ENCODE measurements around the gene SLC24A4.
"Not testable (repeated sequence)": the region's sequence is repeated elsewhere in the genome, so short reads cannot be mapped to it uniquely, and the experiment has no call there.

SLC24A4 gene

DNA sequence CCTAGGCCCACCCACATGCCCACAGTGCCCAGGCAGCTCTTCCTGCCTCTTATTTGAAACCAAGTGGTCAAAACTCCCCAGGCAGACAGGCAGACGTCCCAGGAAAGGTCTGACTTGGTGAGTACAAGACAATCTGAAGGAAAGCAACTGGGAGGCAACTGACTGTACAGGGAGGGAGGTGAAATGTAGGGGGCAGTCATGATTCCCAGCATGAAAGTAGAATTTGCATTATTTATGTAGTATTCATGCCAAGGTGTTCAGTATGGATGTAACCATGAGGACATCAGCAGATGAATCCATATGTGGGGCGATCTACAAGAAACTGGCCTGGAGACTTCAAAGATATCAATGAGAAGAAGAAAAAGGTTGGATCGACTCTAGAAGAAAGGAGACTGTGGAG lies 46.1 kb downstream of the SLC24A4 start:
- DNase-seq (ENCODE audit: low read depth in 2 of 2): no peak

DNA sequence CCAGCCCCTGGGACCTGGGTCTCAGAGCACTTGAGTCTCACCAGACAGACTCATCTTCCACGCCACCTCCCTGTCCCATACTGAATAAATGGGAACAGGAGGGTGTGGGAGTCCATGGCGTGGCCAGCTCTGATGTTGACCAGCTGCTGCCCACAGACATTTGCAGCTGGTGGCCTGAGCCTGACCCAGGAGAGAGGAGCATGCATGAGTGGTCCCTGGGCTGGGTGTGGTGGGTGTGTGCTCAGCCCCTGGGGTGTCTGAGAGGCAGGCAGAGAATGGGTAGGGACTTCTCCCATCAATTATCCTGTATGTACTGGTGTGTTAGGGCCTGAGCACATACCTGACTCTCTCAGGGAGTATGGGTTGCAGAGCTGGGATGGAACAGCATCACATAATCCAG lies 49.3 kb downstream of the SLC24A4 start:
- DNase-seq (ENCODE audit: low read depth in 2 of 2): no peak

DNA sequence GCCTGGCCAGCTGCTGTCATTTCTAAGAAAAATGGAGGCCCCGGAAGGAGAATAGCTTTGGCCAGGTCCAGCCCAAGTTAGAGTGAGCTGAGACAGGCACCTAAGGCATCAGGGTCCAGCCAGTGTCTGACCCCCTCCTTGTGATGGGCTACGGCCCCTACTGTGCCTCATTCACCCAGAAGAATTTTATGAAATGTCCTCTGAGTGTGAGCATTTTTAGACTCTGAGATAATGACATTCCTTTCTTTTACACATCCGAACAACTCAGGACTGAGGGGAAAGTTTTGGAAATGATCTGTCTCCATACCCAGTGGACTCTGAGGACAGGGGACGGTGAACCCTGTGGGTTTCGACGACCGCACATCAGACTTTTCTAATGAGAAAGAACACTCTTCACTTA lies 50.4 kb downstream of the SLC24A4 start:
- no peak for DNase-seq (ENCODE audit: low read depth in 2 of 2)

DNA sequence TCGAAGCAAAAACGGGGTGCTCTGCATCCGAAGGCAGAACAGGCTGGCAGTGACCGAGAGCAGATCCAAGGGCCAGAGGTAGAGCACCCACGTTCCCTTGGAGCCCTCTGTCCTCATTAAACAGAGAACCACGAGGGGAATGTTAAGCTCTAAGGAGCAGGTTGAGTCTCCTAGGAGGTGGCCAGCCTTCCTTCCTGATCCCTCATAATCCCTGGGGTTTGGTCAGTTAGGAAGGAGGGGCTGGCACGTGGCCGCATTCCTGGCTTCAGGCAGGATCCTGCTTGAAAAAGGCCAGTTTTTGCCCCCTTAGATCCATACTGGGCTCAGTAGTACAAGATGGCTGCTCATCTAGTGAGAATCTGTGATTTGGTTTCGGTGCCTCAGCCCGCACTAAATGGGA lies 57.2 kb downstream of the SLC24A4 start:
- no peak for DNase-seq (ENCODE audit: low read depth in 2 of 2)

DNA sequence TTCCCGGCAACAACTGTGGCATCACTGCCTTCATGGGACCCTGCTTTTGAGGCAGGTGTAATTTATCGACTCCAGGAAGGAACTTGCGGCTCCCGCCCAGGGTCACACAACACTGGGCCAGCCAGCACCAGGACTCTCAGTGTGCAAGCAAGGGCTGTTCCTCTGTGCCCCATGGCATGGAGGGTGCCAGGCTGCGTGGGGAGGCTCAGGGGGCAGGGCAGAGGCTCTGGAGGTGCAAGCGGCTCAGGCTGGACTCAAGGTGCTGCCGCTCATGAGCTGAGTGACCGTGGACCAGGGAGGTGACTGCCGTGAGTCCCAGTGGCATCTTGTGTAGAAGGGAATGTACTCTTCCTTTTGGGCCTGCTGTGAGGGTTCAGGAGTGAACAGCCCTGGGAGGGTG lies 57.6 kb downstream of the SLC24A4 start:
- DNase-seq (ENCODE audit: low read depth in 2 of 2): no peak

DNA sequence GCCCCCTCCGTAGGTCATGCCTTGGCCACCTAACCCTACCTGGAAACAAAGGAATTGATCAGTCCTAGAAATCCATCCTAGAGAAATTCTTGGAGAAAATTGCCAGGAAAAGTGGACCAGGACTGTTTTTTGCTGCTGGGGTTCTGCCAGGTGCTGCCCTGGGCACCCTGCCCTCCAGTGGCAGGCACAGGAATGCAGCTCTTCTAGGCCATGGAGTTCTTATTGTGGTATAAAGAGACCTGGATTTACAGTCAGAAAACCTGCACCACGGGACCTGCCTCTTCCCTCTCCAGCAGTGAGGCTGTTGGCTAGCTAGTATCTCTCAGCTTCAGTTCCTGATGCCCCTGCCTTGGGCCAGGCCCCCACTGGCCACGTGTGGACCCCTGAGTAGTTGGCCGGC lies 59.7 kb downstream of the SLC24A4 start:
- no peak for DNase-seq (ENCODE audit: low read depth in 2 of 2)

DNA sequence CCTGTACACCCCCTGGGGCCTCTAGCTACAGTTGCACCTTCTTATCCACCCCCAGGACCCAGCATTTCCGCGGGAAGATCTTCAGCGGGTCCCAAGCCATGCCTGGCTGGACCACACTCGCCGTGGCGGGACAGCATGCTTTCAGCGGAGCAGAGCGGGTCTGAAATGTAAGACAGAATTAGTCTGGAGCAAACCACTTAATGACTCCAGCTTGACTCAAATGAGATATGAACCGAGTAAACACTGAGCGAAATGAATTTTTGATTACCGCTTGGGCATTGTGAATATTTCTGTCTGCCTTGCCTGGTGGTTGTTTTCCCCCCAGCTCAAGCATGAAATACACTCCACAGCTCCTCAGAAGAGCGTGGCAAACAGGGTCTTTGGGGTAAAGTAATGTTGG lies 60.8 kb downstream of the SLC24A4 start:
- no peak for DNase-seq (ENCODE audit: low read depth in 2 of 2)

DNA sequence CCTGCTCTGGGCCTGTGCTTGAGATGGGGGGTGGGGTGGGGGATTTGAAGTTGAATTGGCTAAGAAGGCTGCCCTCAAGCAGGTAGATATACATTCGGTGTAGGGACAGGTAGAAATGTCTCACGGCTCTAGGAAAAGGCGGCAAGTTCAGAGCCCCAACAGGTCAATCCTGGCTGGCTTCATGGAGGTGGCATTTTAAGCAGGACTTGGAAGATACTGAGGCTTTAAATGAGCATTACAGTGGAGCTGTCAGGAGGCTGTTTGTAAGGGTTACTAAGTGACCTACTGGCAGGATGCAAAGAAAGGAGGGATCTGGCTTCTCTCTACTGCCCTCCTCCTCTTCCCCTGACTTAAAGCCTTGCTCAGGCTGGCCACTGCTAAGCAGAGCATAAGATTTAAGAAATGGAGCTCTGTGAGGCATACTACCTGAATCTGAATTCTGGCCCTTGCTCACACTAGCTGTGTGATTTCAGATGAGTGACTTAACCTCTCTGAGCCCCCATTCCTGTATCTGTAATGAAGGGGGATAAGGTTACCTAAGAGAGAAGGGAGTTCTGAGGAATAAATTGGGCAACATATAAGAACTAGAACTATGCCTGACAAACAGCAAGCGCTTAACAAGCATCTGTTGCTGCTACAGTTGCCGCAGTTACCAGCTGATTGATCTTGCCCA lies 61.6 kb downstream of the SLC24A4 start:
- DNase-seq (ENCODE audit: low read depth in 2 of 2): no peak

DNA sequence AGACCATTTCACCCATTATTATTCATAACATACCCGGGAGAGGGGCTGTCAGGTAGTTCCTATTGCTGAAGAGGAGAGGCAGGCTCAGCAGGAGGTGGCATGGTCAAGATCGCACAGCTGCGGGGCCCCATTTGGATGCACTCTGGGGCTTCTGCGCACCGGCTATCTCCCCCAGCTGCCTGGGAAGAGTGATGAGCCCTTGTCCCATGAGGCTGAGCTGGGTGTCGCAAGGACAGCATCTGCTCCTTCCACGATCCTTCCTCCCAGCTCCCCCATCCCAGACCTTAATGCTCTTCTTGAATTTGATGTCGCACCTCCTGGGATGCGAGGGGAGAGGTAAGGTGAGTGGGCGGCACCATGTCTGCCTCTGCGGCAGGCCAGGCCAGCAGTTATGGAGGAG lies 62.6 kb downstream of the SLC24A4 start:
- no peak for DNase-seq (ENCODE audit: low read depth in 2 of 2)

DNA sequence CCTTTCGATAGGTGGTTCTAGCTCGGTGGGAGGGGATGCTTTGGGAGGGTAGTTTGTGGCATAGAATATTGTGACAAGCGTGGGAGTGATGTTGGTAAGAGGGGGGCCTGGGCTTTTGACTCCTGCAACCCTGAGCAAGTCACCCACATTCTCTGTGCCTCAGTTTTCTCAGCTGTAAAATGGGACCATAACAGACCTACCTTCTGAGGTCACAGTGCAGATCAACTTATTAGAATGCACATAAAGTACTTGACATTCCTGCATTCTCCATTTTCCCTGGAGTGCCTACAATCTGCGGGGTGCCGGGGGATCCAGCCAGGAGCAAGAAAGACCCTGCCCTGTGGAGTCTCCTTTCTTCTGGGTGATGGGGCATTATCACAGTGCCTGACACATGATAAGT lies 63.2 kb downstream of the SLC24A4 start:
- no peak for DNase-seq (ENCODE audit: low read depth in 2 of 2)

DNA sequence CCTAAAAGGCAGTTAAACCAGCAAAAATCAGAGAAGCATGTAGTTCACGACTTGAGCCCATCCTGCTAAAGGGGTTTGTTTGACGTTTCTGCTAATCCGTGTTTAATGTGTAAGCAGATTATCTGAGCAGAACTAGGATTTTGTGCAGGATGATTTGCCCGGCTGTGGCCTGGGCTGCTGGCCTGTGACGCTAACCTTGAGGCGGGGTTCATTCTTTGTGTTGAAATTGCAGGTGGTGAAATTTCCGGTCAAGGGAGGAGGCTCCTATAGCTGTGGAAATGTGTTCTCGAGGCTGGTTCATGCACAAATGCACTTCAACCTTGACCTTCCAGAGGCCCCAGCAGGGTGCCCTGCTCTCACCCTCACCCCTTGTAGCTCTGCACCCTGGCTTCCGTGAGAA lies 63.7 kb downstream of the SLC24A4 start:
- no peak for DNase-seq (ENCODE audit: low read depth in 2 of 2)

DNA sequence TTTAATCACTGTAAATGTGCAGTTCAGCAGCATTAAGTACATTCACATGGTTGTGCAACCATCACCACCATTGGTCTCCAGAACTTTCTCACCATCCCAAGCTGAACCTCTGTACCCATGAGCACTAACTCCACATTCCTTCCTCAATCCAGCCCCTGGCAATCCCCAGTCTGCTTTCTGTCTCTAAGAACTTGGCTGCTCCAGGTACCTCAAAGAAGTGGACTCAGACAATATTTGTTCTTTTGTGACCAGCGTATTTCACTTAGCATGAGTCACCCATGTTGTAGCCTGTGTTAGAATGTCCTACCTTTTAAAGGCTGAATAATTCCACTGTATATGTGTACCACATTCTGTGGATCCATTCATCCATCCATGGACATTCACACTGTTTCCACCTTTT lies 64.6 kb downstream of the SLC24A4 start:
- DNase-seq (ENCODE audit: low read depth in 2 of 2): no peak

DNA sequence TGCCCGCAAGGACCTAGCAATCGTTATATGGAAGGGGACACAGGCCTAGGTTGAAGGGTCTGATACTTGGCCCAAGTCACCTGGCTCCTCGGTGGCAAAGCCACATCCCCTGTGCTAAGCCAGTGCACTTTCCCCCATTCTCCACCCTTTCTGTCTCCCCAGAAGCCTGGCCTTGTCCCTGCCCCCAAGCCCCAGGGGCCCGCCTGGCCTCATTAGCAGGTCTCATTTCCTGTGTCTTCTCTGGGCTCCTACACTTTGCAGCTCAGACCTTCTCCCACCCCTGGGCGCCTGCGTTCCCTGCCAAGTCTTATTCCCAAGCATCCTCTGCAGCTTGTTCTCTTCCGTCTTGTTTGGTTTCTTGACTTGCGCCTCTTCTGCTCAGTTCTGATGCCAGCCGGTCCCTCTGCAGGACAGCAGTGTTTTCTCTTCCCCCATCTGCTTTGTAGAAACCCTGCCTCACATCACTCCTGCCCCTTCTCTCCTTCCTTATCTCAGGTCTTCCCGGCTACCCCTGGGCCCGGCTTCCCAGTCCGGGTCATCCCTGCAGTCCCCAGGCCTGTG lies 66.7 kb downstream of the SLC24A4 start:
- DNase-seq (ENCODE audit: low read depth in 2 of 2): no peak

DNA sequence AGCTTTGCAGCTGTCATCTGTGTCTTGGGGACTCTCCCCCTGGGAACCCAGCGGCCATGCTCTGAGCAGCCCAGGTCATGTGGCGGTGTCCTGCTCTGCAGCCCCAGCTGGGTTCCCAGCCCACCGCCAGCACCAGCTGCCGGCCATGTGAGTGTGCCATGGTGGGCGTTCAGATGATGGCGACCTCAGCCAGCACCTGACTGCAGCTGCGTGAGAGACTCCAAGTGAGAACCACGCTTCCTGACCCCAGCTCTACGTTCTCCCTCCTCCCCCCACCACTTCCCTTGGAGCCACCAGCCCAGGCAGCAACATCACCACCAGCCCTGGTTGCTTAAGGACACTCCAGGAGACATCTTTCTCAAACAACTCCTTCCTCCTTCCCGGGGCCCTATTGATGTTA lies 68.8 kb downstream of the SLC24A4 start:
- DNase-seq (ENCODE audit: low read depth in 2 of 2): no peak

DNA sequence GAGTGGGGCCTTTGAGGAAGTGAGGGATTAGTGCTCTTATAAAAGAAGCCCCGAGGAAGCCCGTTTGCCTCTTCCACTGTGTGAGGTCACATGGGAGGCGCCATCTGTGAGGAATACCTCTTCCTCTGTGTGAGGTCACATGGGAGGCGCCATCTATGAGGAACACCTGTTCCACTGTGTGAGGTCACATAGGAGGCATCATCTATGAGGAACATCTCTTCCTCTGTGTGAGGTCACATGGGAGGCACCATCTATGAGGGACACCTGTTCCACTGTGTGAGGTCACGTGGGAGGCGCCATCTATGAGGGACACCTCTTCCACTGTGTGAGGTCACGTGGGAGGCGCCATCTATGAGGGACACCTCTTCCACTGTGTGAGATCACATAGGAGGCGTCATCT lies 69.7 kb downstream of the SLC24A4 start:
- no peak for DNase-seq (ENCODE audit: low read depth in 2 of 2)

DNA sequence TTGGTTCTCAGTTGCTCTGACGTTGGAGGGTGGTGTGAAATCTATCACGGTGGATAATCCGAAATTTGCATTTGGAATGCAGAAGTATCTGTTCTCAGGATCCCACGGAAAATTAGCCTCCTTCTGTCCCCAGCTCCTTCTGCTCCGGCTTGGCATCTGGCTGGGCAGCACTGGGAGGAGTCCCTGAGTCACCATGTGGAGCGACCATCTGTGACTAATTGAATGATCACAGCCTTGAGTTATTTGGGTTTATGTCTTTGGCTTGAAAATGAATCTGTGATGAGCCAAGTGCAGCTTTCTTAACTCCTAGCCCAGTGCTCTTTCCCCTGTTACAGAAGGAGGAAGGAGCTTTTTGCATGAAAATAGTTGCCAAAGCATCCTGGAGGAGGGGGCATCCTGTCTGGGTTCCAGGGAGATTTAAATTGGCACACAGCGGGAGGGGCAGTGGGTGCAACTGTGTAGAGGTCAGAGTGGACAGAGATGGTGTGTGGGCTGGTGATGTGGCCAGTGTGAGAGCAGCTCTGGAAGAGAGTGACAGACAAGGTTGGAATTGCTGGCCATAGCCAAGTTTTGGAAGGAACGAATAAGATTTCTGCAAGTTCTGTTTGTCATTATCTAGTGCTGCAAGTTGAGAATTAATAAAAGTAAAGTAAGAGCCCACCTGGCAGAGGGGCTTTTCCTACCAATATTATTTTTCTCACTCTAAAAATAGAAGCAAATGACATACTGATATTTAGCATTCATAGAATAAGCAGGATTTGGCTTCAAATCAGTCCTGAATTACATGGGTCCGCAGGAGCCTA lies 74.4 kb downstream of the SLC24A4 start:
- no peak for DNase-seq (ENCODE audit: low read depth in 2 of 2)

DNA sequence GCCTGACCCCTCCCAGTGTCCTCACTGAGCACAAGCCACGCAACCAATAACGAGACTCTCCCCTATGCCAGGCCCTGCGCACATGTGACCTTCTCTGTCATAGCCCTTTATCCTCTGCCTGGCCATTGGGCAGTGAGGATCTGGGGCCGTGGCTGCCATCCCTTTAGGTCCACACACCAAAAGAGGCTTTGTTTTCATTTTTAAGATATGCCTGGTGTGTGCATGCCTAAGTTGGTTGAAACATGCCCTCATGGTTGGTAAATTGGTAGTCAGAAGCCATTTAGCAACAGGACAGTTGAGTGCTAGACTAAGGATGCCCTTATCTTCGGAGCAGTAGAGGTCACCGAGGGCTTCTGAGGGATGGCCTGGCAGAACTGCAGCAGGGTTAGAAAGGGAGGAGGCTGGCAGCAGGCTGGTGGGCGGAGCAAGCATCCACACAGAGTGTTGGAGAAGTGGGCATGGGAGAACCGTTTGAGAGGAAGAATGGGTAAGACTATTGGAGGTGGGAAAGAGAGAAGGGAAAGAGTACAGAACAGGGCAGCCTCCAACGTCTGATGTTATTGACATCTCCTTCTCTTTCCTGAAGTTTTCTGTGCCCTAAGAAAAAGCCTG lies 75.1 kb downstream of the SLC24A4 start:
- no peak for DNase-seq (ENCODE audit: low read depth in 2 of 2)

DNA sequence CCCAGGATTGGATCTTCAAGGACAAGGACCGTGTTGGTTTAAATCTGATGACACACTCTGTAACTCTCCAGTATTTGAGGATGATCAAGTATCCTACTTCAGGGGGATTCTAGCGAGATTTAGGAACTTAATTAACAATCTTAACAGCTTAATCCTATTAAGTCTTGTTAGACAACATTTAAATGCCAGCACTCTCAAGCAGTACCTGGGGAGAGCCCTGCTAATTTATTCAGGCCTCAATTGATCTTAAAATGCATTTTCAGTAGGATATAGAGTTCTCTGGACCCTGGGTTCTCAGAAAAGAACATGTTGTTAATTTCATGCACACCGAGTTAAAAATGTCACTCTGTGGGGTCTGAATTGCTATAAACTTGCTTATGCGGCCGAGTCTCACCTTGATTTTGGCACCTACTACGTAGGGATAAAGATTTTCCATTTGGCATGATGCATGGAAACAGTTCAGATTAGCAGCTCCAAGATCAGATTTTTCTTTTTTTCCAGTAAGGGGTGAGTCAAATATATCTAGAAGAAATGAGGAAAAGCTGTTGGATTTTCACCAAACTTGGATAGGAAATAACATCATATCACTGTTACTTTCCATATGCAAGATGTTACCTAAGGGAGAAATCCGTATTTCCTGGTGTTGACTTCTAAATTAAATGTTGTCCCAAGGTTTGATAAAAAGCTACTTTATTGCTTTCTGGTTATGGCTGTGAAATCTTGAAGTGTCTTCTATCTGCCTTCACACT lies 76.1 kb downstream of the SLC24A4 start:
- no peak for DNase-seq (ENCODE audit: low read depth in 2 of 2)

DNA sequence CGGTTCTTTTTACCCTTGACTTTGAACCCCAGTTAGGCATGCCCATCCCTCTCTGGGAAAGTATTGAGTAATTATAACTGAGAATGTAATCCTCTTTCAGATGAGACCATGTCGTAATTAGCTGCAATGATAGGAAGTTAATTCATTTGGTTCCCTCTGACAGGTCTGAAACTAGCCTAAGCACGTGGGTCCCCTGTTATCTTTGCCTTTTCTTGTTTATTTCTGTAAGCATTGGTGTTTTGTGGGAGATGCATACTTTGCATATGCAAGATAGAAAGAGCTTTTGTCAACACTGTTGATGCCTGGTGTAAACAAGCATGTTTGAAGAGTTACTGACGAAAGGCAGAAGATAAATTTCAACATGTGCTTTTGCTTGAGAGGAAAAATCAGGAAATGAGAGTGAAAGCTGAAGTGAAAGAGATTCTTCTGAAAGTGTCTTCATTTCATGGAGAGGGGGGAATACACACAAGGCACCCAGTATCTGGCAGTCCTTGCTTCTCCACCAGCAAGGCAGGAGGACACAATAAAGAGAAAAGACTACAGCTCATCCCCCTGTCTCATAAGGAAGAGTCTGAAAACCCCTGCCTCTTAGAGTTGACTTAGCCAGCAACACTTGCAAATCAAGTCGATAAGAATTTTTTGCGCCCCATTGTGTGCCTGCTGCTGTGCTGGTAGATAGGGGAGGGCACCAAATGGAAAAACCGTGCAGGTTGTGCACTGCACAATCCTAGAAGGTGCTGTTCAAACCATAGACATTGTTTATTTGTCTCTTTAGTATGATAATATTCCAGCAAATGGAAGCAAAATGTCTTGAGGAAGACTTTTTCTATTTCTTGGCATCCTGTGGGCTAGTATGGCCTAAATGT lies 77.8 kb downstream of the SLC24A4 start:
- DNase-seq (ENCODE audit: low read depth in 2 of 2): no peak

DNA sequence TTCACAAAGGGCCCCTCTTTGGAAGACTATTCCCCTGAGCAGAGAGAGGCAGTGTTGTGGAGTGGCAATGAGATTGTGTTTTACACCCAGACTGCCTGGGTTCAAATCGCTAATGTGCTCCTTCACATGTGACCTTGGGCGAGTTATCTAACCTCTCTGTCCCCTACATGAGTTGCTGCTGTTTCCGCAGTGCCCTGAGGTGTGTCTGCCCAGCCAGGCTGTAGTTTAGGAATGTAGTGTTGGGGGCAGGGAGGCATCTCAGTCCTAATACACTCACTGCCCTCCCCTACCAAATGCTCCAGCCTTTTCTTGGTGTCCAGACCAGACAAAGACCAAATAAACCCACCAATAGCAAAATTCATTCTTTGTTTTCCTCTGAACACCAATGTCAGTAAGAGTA lies 78.6 kb downstream of the SLC24A4 start:
- DNase-seq (ENCODE audit: low read depth in 2 of 2): no peak

DNA sequence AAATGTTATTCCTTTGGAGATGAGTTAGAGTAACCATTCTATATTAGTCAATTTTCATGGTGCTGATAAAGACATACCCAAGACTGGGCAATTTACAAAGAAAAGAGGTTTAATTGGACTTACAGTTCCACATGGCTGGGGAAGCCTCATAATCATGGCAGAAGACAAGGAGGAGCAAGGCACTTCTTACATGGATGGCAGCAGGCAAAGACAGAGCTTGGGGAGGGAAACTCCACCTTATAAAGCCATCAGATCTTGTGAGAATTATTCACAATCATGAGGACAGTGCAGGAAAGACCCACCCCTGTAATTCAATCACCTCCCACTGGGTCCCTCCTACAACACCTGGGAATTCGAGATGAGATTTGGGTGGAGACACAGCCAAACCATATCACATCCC lies 79.5 kb downstream of the SLC24A4 start:
- not testable (repeated sequence) for DNase-seq (ENCODE audit: low read depth in 2 of 2)
